ENCODE data around the gene SPTBN4.

SPTBN4 gene

GRCh38 chr19:40534148-40534547, 67.3 kb downstream of the SPTBN4 start:
- Histone ChIP-seq H2AK5ac (ENCODE audit: low read length) (no peak overlapping the region), H3K9me3 (ENCODE audit: insufficient read depth, low read depth, low read length) (peaks cover 2% of the 10 kb centered on the region), H3K27me3 (ENCODE audit: insufficient read depth, low read length) (no peaks in the 10 kb centered on the region), H3K4ac (ENCODE audit: low read depth, low read length) (no peak overlapping the region), H2BK12ac (ENCODE audit: low read length) (no peak overlapping the region), H3K4me2 (ENCODE audit: low read length) (no peak overlapping the region), H3K79me2 (ENCODE audit: control insufficient read depth, insufficient read depth, low read length, poor library complexity) (no peaks in the 10 kb centered on the region), H4K91ac (ENCODE audit: low read depth, low read length) (no peak overlapping the region), H3K18ac (ENCODE audit: low read length) (no peak overlapping the region), H3K79me1 (ENCODE audit: low read length) (peaks cover 2% of the 10 kb centered on the region), H3K14ac (ENCODE audit: low read length) (no peak overlapping the region), H4K8ac (ENCODE audit: low read depth, low read length) (no peak overlapping the region), H3K27ac (ENCODE audit: low read depth, low read length) (no peak overlapping the region), H3K4me1 (ENCODE audit: control insufficient read depth in 1 of 2, insufficient read depth in 2 of 2, low read length in 2 of 2) (peaks cover 0 to 10% of the 10 kb centered on the region in 2 experiments), H2BK120ac (ENCODE audit: insufficient read depth, low read length, poor library complexity) (no peak overlapping the region), H2BK5ac (ENCODE audit: low read depth, low read length, poor library complexity) (no peak overlapping the region), H3K36me3 (ENCODE audit: control insufficient read depth in 1 of 2, insufficient read depth in 2 of 2, low read length in 2 of 2) (no peaks in the 10 kb centered on the region), H2AFZ (ENCODE audit: insufficient read depth, low read length, poor library complexity) (no peak overlapping the region), H3K4me3 (ENCODE audit: low read depth, low read length) (no peak overlapping the region), H3K9ac (ENCODE audit: low read length) (no peak overlapping the region), H3K23ac (ENCODE audit: low read length) (no peak overlapping the region), H4K12ac (ENCODE audit: low read depth, low read length) (no peak overlapping the region)
- no peak for DNase-seq
- no CpG with 5 or more reads among the region's 4 CpGs for WGBS (ENCODE audit: extremely low coverage, insufficient coverage, insufficient read length)

DNA sequence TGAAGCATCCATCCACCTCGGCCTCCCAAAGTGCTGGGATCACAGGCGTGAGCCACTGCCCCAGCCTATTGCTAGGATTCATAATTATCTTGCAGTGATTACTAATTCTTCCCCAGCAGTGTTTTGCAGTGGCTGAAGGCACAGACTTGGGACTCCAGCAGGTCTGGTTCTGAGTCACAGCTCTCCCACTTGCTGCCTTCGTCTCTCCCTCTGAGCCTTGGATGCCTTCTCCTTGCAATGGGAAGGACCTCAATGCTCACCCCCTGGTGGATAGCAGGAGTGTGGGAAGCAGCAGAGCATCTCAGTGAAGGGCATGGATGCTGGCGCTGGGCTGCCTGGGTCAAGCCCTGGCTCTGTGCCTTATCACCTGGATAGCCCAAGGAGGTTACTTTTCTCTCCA, 72.3 kb downstream of the SPTBN4 start:
- no peak overlapping the region for H2BK12ac ChIP-seq (ENCODE audit: low read length)
- H3K79me2 ChIP-seq (ENCODE audit: control insufficient read depth, insufficient read depth, low read length, poor library complexity) = no peaks in the 10 kb centered on the region
- H3K4me2 ChIP-seq (ENCODE audit: low read length) = no peak overlapping the region
- H2AK5ac ChIP-seq (ENCODE audit: low read length) = no peak overlapping the region
- no peak overlapping the region for H3K23ac ChIP-seq (ENCODE audit: low read length)
- no peak overlapping the region for H2BK120ac ChIP-seq (ENCODE audit: insufficient read depth, low read length, poor library complexity)
- no peak overlapping the region for H3K18ac ChIP-seq (ENCODE audit: low read length)
- H4K91ac ChIP-seq (ENCODE audit: low read depth, low read length) = no peak overlapping the region
- H2BK5ac ChIP-seq (ENCODE audit: low read depth, low read length, poor library complexity) = no peak overlapping the region
- H3K4me1 ChIP-seq (ENCODE audit: control insufficient read depth in 1 of 2, insufficient read depth in 2 of 2, low read length in 2 of 2) = no peaks in the 10 kb centered on the region
- no peak overlapping the region for H3K14ac ChIP-seq (ENCODE audit: low read length)
- H3K27me3 ChIP-seq (ENCODE audit: insufficient read depth, low read length) = no peaks in the 10 kb centered on the region
- H3K27ac ChIP-seq (ENCODE audit: low read depth, low read length) = no peak overlapping the region
- H4K8ac ChIP-seq (ENCODE audit: low read depth, low read length) = no peak overlapping the region
- H2AFZ ChIP-seq (ENCODE audit: insufficient read depth, low read length, poor library complexity) = no peak overlapping the region
- peak overlapping the region; percentile 43 for H3K4me3 ChIP-seq (ENCODE audit: low read depth, low read length)
- no peak overlapping the region for H4K12ac ChIP-seq (ENCODE audit: low read depth, low read length)
- peaks cover 2% of the 10 kb centered on the region for H3K9me3 ChIP-seq (ENCODE audit: insufficient read depth, low read depth, low read length)
- no peak for DNase-seq
- no peak overlapping the region for H3K9ac ChIP-seq (ENCODE audit: low read length)
- H3K36me3 ChIP-seq (ENCODE audit: control insufficient read depth in 1 of 2, insufficient read depth in 2 of 2, low read length in 2 of 2) = no peaks in the 10 kb centered on the region
- no CpG with 5 or more reads among the region's 4 CpGs for WGBS (ENCODE audit: extremely low coverage, insufficient coverage, insufficient read length)
- H3K79me1 ChIP-seq (ENCODE audit: low read length) = no peaks in the 10 kb centered on the region
- H3K4ac ChIP-seq (ENCODE audit: low read depth, low read length) = no peak overlapping the region

DNA sequence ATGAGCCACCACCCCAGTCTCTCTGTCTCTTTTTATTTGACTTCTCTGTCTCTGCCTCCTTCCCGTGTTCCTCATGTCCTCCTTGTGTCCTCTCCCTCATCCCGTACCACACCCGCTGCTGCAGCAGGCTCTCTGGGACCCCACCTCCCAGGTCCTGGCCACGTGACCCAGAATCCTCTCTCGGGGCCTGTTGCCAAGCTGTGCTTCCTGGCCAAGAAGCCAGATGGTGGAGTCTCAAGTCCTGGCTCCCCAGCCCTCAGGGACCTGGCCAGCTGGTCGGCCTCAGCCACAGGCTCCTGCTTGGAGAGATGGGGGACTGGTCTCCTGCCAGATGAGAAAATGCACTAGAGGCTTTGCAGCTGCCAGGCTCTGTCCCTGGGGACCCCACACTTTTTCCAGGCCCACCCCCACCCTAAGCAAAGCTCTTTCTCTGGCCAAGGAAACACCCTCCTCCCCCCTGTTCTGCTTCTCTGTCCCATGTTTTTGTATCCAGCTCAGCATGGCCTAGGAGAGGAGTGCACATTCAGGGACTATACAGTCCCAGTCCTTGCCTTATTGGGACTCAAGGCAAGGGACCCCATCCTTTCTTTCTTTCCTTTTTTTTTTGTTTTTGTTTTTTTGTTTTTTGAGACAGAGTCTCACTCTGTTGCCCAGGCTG, 75.5 kb downstream of the SPTBN4 start:
- H2AK5ac ChIP-seq (ENCODE audit: low read length) = no peak overlapping the region
- no peaks in the 10 kb centered on the region for H3K9me3 ChIP-seq (ENCODE audit: insufficient read depth, low read depth, low read length)
- no peak overlapping the region for H4K12ac ChIP-seq (ENCODE audit: low read depth, low read length)
- H3K9ac ChIP-seq (ENCODE audit: low read length) = no peak overlapping the region
- no peak overlapping the region for H2BK5ac ChIP-seq (ENCODE audit: low read depth, low read length, poor library complexity)
- no peaks in the 10 kb centered on the region for H3K79me2 ChIP-seq (ENCODE audit: control insufficient read depth, insufficient read depth, low read length, poor library complexity)
- H3K36me3 ChIP-seq (ENCODE audit: control insufficient read depth in 1 of 2, insufficient read depth in 2 of 2, low read length in 2 of 2) = no peaks in the 10 kb centered on the region
- H3K4ac ChIP-seq (ENCODE audit: low read depth, low read length) = no peak overlapping the region
- no peak overlapping the region for H3K4me2 ChIP-seq (ENCODE audit: low read length)
- no peaks in the 10 kb centered on the region for H3K27me3 ChIP-seq (ENCODE audit: insufficient read depth, low read length)
- no peak overlapping the region for H3K18ac ChIP-seq (ENCODE audit: low read length)
- no peak overlapping the region for H4K91ac ChIP-seq (ENCODE audit: low read depth, low read length)
- H2AFZ ChIP-seq (ENCODE audit: insufficient read depth, low read length, poor library complexity) = no peak overlapping the region
- H3K27ac ChIP-seq (ENCODE audit: low read depth, low read length) = no peak overlapping the region
- H4K8ac ChIP-seq (ENCODE audit: low read depth, low read length) = no peak overlapping the region
- no peak for DNase-seq
- H3K79me1 ChIP-seq (ENCODE audit: low read length) = no peaks in the 10 kb centered on the region
- H2BK12ac ChIP-seq (ENCODE audit: low read length) = no peak overlapping the region
- H3K4me3 ChIP-seq (ENCODE audit: low read depth, low read length) = no peak overlapping the region
- WGBS (ENCODE audit: extremely low coverage, insufficient coverage, insufficient read length) = no CpG with 5 or more reads among the region's 6 CpGs
- H2BK120ac ChIP-seq (ENCODE audit: insufficient read depth, low read length, poor library complexity) = no peak overlapping the region
- H3K23ac ChIP-seq (ENCODE audit: low read length) = no peak overlapping the region
- no peaks in the 10 kb centered on the region for H3K4me1 ChIP-seq (ENCODE audit: control insufficient read depth in 1 of 2, insufficient read depth in 2 of 2, low read length in 2 of 2)
- no peak overlapping the region for H3K14ac ChIP-seq (ENCODE audit: low read length)

GRCh38 chr19:40543029-40543597, 76.3 kb downstream of the SPTBN4 start:
- Histone ChIP-seq H4K12ac (ENCODE audit: low read depth, low read length) (no peak overlapping the region), H2AFZ (ENCODE audit: insufficient read depth, low read length, poor library complexity) (no peak overlapping the region), H3K79me1 (ENCODE audit: low read length) (no peaks in the 10 kb centered on the region), H2BK5ac (ENCODE audit: low read depth, low read length, poor library complexity) (no peak overlapping the region), H3K36me3 (ENCODE audit: control insufficient read depth in 1 of 2, insufficient read depth in 2 of 2, low read length in 2 of 2) (no peaks in the 10 kb centered on the region), H3K4me1 (ENCODE audit: control insufficient read depth in 1 of 2, insufficient read depth in 2 of 2, low read length in 2 of 2) (no peaks in the 10 kb centered on the region), H3K4ac (ENCODE audit: low read depth, low read length) (no peak overlapping the region), H4K91ac (ENCODE audit: low read depth, low read length) (no peak overlapping the region), H3K9me3 (ENCODE audit: insufficient read depth, low read depth, low read length) (no peaks in the 10 kb centered on the region), H3K14ac (ENCODE audit: low read length) (no peak overlapping the region), H3K4me2 (ENCODE audit: low read length) (no peak overlapping the region), H3K4me3 (ENCODE audit: low read depth, low read length) (no peak overlapping the region), H3K18ac (ENCODE audit: low read length) (no peak overlapping the region), H2BK120ac (ENCODE audit: insufficient read depth, low read length, poor library complexity) (no peak overlapping the region), H3K79me2 (ENCODE audit: control insufficient read depth, insufficient read depth, low read length, poor library complexity) (no peaks in the 10 kb centered on the region), H3K9ac (ENCODE audit: low read length) (no peak overlapping the region), H3K23ac (ENCODE audit: low read length) (no peak overlapping the region), H2AK5ac (ENCODE audit: low read length) (no peak overlapping the region), H2BK12ac (ENCODE audit: low read length) (no peak overlapping the region), H3K27me3 (ENCODE audit: insufficient read depth, low read length) (no peaks in the 10 kb centered on the region), H3K27ac (ENCODE audit: low read depth, low read length) (no peak overlapping the region), H4K8ac (ENCODE audit: low read depth, low read length) (no peak overlapping the region)
- no peak for DNase-seq
- no CpG with 5 or more reads among the region's 6 CpGs for WGBS (ENCODE audit: extremely low coverage, insufficient coverage, insufficient read length)

Data from trophoblast cell (in vitro differentiated cells and primary cell).